Stimulated activated CD4-positive, alpha-beta T cell treated with anti-CD3 and anti-CD28 coated beads, TNF-alpha, amount 100 ng/mL, for 1 hour (primary cell): Measurements from ENCODE around the gene RUBCN.

Experiments
- DNase-seq, 3 donors: peaks; one replicate each; pipeline ENCODE4 v3.0.0-alpha.2; 2020; ENCODE audit warnings: low read depth in 3 of 3, low spot score in 1 of 3

The RUBCN gene

DNA sequence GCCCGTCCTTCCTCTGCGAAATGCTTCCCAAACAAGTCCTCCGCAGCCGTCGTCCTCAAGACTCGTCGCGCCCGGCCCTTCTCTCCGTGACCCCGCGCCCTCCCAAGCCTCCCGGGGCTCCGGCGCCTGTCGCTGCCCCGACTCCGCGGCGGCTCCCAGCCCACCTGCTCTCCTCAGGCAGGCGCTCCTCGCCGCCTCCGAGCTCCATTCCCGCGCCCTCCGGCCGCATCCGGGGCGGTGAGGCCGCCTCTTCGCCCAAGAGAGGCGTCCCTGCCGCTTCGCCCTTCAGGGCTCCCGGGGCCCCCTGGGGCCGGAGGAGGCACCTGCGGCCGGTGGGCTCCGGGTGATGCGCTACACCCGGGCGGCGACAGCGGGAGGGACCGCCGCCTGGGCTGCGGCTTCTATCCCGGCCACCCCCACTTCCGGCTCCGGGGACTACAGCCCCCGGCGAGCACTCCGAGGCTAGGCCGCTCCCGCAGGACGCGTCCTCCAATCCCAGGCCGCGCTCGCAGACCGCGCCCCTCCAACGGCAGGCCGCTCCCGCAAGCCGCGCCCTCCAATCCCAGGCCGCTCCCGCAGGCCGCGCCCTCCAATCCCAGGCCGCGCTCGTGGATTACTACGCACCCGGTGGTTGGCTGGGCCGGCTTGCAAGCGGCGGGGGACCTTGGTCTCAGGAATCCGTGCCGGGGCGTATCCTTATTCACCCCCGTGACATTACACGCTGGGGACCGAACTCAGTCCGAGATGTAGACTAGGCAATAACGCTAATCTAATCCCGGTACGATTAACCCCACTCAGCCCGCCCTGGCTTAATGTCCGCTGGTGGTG, at the start of gene RUBCN:
TSS of gene RUBCN (minus strand) at position 414 of the 828 bp plus-strand sequence. CDS start at position 229, 185 bp downstream.
- DNase-seq = peak; percentile 69 to 82 (median 80)

GRCh38 chr3:197784019-197784585, 47.4 kb upstream of the RUBCN start:
- DNase-seq = no peak

GRCh38 chr3:197782230-197782629, 45.5 kb upstream of the RUBCN start:
- no peak for DNase-seq

- DNase-seq = no peak
Observed at GRCh38 chr3:197775317-197775716, 38.6 kb upstream of the RUBCN start.

- DNase-seq = no peak
Observed at GRCh38 chr3:197761784-197762183, 25.1 kb upstream of the RUBCN start.

DNA sequence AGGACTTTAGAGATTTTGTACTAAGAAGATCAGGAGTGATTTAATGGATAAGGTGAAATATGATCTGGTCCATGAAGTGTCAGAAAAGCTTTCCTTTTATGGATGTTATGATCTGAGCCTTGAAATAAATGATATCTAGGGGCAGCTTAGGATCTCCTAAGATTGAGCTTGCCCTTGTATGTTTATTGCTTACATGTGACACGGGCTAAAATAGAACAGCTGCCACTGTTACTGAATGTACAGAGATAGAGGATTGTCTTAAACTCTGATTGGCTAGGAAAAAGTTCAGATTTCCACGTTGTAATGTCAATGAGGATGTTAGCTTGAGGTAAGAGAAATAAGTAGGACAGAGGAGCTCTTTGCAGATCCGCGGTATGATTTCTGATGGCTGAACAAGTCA, 21.8 kb upstream of the RUBCN start:
- DNase-seq = no peak

DNA sequence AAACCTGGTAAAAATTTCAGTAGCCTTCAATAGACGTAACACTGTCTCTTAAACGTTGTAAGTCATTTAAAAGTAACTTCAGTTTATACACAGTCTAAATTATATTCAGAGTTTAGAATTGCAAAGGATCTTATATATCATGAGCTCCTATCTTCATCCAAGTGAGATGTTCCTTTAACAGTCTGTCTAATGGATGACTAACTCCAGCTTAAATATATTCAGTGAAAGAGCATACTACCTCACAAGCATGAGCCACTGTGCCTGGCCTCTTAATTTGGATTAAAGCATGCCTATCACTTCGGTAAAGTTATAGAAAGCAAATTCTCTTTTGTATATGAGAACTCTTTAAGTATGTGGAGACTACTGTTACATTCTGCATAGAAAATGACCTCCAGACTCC, 20.0 kb upstream of the RUBCN start:
- no peak for DNase-seq

GRCh38 chr3:197753263-197753662, 16.6 kb upstream of the RUBCN start:
- DNase-seq = no peak

DNA sequence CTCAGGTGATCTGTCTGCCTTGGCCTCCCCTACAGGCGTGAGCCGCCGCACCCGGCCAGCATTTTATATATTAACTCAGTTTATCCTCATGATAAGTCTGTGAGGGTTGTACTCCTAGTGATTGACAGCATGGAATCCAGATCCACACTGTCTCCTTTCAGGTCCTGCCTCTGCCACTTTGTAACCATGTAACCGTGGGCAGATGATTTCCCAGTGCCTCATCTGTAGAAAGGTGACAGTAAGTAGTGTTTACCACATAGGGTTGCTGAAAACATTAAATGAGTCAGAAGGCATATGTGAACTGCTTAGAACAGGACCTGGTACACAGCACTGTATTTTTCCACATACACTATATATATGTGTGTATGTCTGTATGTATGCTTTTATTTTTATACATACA, 15.4 kb upstream of the RUBCN start:
- DNase-seq = no peak

- peak in 1 of 3 donors; percentile 9 for DNase-seq
Observed at GRCh38 chr3:197750858-197751737, 14.4 kb upstream of the RUBCN start.

DNA sequence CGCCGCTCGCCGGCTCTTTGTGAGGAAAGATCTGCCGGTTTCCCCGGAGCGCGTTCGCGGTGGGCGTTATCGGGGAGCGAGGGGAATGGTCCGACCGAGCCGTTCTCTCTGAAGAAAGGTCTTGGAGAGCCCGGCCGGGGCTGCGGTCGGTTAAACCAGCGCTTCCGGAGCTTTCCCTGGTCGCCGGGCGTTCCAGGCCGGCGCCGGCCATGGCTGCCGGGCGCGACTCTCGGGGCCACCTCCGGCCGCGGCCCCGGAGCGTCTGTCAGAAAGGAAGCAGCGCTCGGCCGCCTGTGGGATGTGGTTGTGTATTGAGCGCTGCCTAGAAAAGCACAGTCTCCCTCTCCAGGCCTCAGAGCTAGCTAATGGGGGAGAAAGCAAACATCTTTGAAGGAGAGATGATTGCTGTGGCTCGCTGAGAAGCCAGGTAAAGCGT, 13.7 kb upstream of the RUBCN start:
- DNase-seq = peak in 1 of 3 donors; percentile 21

DNA sequence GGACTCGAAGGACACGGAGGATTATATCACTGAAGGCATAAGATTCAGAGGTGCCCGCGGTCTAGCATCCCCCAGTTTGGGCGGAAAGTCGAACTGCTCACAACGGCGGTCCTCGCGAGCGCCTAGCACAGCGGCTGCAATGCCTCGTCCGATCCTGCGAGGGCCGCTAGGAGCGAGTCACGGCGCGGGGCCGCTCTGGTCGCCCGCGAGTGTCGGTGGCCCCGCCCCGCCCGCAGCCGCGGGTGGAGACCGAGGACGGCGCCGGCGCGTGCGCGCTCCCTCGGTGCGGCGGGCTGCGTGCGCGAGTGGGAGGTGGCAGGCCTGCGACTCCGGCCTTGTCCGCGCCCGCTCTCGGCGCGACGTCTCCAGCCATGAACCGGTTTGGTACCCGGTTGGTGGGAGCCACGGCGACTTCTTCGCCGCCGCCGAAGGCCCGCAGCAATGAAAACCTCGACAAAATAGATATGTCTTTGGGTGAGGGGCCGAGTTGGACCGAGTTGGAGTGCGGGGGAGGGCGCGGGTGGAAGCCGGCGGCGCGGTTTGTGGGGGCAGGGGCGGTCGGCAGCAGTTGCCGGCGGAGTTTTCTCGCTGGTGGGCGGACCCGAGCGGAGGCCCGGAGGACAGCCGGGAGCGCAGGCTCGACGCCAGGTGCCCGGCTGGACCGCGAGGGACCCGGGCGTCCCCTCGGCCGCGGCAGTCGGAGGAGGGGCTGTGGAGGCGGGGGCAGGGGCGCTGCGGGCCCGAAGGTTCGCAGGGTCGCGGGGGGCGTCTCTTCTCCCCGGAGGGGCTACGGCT, 13.1 kb upstream of the RUBCN start, which contains the start of gene FYTTD1:
TSS of gene FYTTD1 (plus strand) at position 283 of the 795 bp plus-strand sequence. CDS start at position 372, 89 bp downstream.
- peak; percentile 71 to 78 (median 78) for DNase-seq

DNA sequence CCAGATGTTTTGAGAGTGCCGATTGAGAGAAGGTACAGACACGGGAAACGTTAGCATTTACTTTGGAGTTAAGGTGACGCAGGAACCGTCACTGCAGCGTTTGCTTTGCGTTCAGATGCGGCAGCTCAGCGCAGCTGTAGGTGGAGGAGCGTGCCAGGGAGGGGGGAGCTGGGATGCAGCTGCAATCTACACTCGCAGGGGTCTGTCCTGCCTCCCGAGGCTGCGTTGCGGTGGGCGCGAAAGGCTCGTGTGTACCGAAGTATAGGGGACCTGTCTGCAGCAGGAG, 12.6 kb upstream of the RUBCN start:
- no peak for DNase-seq

DNA sequence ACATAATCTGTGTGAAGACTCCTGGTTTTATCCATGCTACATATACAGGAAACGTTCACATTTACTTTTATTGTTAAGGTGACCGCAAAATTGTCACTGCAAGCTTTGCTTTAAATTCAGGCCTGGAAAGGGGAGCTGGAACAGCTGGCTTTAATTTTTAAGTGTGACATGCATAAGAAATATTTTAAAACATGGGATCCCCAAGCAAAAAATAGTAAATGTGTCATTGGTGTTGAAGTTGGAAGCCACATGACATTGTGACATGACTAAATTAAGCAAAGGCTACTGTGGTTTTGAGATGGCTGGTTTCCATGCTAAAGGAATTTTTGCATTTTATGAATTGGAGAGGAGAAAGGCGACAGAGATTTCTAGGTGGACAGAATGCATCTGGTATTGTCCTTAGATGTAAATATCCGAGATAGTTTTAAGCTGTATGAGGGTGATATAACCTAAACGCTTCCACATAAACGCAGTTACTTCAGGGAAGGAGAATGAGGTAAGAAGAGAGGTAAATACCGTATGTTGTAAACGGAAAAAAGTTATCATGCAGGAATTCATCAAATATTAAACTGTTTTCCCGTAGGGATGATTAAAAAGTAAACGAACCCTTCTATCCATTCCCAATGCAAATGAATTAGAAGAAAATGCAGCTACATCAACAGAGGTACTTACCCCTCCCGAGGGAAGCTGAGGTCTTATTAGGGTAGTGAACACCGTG, 12.1 kb upstream of the RUBCN start:
- DNase-seq = no peak

DNA sequence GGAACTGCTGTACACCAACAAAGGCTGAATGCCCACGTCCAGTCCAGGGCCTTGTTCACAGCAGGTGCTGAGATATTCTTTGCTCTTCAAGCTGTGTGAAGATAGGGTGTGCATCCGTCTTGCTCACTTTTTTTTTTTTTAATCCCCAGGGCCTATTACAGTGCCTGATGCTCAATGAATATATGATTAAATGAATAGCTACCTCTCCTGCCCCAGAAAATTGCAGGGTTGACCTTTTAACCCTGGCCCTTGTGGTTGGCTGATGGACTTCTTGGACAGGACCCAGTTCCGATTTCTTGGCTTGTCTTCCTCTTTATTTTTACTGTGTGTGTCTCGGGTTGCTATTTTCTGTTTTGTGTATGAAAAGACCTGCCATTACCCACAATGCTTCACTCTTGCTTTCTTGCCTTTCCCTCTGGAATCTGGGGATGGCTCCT, 10.1 kb upstream of the RUBCN start:
- DNase-seq = no peak

DNA sequence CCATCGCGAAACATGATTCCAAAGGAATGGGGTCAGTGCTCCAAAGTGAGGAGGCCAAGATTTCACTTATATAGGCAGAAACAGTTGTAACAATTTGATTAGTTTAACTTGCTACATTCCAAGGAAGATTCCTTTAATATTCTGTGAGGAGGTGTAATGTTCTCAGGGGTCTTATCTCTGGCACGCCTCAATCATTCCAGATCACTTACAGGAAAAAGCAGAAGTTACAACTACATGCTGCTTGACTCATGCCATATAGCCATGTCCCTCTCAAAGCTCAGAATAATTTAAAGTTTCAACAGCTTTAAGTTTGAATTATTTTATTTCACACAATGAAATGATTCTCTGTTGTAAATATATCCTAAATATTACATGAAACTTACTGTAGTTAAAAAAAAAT, 9.5 kb upstream of the RUBCN start:
- no peak for DNase-seq

DNA sequence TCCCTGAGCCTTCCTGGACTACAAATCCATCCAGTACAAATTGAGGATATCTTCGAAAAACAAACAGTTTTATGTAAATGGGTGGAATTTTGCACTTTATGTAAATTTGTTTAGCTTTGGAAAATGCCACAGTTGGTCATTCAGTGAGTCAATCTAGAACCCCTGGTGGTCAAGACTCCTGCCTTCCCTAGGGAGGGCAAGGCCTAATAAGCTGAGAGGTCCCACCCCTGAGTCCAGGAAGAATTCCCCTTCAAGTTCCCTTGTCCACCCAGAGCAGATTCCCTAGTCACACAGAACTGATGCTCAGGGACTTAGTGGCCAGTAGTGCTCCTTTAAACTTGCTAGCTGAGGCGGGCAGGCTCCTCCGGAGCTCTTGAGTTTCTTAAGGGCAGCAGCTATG, 6.1 kb upstream of the RUBCN start:
- no peak for DNase-seq

DNA sequence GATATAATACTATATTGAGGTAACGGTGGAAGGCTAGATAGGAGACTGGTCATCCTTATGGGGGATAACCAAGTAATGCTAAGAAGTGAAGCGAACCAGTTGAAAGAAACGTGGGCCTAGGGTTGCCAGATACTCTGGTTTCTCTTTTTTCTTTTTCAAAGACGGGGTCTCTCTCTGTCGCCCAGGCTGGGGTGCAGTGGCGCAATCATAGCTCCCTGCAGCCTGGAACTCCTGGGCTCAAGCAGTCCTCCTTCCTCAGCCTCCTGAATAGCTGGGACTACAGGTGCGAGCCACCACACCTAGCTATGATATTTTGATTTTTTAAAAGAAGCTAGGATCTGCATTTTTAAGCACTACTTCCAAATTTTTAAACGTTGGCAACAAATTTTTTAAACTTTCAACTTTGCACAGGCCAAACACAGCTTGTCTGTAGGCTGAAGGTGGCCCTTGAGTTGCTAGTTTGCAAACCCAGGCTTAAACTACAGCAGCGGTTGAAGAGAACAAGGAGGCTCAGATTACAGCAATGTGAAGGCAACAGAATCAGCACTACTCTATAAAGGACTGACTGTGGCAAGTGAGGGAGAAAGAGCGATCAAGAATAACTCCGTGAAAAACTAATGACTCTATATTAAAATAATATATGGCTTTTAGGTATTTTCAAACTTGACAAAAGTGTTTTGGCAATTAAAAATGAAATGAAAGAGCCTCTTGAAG, 1.2 kb upstream of the RUBCN start:
- no peak for DNase-seq

- no peak for DNase-seq
Observed at GRCh38 chr3:197737319-197737649, 580 bp upstream of the RUBCN start.

DNA sequence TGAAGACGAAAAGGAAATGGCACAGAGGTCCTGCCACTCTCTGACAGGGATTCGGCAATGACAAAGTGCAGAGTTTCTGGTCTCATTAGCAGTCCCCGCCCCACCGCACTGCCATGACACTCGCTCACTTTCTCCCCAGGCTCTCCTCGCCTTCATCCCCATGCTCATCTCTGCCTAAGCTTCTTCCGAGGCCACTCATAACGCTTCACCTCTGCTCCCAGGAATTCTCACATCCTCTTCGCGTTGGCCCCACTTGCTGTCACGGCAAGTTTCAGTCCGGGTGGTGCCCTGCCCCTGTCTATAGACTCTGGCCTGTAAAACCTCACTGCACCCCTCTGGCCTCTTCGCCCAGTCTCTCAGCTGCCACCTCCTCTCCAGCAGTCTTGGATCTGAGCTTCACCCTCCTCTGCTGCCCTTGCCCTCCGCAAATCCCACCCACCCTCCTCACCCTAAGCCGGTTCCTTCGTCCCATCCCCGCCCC, 654 bp downstream of the RUBCN start:
- peak in 1 of 3 donors; percentile 25 for DNase-seq
